GM12892 (cell line): ENCODE measurements around the gene TECTA.

Source experiments
- POLR2A ChIP-seq: IDR thresholded peaks from 2 replicates; pipeline ENCODE4 v1.6.1; 2011; ENCODE audit warnings: low read depth, low read length, control low read depth
- TAF1 ChIP-seq: IDR thresholded peaks from 2 replicates; pipeline ENCODE4 v1.6.1; 2011; ENCODE audit warnings: low read depth, mild to moderate bottlenecking, control low read depth, low read length, borderline replicate concordance

DNA sequence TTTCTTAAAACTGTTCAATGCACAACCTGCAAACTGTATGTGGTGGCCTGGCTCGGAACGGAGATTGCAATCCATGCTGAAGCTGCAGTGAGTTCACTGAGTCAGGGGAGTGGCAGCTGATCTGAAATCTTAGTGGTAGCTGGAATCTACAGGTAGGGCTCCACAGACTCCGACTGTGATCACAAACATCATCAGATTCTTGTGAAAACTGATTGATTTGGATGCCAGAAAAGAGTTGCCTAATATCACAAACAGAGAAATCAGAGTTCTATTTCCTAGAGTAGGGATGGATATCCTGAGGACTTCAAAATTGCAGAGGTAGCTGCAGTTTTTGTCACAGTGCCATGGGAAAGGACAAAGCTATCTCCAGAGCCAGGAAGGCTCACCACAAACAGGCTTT lies 134.0 kb downstream of the TECTA start:
- TF ChIP-seq TAF1 (no peak), POLR2A (no peak)
